ENCODE measurements around the gene UBALD2.
"Not testable (repeated sequence)": the region's sequence is repeated elsewhere in the genome, so short reads cannot be mapped to it uniquely, and the experiment has no call there.

The UBALD2 gene

DNA sequence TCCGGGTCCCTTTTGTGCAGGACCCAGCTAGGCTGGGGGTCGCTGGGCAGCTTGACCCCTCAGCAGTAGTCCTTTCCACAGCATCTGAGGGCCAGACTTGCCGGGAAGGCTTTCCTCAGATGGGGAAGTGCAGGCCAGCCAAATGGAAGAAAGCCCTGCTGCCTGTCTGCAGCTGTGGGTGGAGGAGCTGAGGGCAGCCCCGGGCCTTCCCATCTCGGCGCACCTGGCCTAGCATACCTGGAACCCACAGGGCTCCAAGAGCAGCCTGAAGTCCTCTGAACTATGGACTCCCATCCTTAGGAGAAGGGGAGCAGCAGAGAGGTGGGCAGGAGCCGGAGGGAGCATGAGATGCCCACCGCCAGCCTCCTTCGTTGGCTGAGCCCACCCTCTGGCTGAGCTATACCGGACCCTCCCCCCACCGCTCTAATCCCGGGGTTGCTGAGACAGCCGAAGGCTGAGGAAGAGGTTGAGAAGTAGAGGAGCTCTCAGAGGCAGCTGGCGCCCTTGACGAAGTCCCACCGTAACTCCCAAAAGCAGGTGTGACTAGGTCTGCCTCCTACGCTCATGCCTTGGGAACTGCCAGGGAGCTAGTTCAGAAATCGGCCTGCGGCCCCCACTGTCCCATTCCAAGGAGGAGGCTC is 13.2 kb downstream of the UBALD2 start:
- no peak for DNase-seq

DNA sequence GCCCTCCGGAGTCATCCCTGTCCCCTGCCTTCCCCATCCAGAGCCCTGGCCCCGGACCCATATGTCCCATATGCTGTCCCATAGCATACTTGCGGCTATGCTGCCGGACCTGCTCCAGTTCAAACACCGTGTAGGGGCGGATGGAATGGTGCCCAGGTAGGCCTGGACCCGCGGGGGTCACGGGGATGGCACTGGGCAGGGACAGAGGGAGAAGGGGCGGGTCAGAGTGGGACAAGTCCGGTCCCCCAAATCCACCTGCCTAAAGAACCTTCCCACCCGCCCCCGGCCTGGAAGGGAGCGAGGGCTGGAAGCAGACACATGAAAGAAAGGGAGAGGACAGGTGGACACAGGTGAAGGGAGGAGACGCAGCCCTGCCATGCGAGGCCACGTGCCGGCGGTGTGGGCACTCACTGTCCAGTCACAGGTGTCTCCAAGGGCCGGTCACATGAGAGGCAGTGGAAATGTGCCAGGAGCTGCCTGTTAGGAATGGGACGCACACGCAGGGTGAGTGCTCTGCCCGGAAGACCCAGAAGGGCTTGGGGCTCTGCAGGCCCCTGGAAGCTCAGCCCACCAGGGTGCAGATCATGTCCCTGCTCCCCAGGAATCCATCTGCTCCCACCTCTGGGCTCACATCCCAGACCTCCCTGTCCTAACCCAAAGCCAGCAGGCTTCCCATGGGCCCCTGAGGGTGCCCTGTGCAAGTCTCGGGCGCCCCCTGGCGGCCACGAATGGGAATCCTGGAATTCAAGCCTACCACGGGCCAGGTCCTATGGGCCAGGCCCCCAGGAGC is 14.0 kb downstream of the UBALD2 start:
- peak; percentile 77 for DNase-seq

DNA sequence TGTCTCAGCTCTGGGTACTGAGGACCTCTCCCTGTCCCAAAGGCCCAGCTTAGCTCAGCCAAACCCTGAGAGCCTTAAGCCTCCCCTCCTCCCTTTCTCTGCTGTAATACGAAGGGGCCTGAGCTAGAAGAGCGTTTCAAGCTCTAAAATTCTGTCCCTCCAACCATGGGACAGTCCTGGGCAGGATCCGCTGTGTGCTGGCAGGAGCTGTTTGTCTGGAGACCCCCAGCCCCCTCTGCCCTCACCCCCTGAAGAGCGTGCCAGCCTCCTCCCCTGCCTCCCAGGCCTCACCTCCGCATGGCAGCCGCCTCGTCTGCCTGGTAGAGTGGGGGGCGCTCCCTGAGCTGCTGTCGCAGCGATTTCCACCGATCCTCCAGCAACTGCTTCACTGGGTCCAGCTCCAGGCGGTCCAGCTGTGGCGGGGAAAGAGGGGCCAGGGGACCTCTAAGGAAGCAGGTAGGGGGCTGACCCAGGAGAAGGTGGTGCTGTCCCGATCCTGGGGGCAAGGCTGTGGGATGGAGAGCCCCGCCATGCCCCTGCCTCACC is 14.7 kb downstream of the UBALD2 start:
- DNase-seq, result no peak

DNA sequence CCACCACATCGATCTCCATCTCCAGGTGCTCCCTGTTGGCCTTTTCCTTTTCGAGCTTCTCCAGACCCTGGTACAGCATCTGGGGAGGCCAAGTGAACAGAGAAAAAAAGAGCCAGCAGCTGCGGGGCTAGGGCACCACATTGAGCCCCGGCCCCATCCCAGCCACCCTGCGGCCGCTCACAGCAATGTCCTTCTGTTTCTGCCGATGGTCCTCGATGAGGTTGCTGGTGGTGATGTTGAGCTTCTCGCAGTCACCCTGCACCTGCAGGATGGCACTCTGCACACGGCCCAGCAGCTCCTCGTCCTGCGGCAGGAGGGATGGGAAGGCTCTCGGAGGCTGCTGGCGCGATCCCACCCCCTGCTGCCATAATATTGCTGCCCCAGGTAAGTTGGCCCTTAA is 15.5 kb downstream of the UBALD2 start:
- DNase-seq, result no peak

DNA sequence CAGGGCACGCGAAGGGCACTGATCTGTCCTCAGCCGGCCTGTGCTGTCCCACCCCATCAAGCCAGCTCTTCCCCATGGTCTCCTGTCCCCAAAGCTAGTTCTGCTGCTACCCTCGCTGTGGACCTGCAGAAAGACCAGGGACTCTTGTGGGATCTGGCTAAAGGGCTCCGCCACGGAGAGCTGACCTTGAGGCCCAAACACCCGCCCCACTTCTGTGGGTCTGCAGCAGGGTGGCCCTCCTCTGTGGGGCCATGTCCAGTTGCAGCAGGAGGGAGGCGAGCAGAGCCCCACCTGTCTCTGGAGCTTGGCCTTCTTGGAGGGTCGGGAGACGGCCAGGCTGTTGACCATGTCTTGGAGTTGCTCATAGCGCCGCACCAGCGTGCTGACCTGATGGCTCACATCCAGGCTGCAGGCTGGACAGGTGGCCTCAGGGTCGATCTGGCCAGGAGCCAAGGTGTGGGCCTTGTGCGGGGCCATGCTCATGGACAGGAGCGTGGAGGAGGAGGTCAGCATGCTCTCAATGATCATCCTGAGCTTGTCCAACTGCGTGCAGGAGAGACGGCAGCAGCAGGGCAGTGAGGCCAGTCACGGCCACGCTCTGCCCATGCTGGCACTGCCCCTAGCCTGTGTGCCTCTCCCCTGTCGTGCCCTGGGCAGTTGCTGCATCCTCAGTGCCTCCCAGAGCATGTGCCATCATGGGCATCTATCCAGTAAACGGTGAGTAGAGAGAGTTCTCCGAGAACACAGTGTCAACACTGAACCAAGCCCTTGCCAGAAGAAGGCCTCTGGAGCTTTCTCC is 16.6 kb downstream of the UBALD2 start:
- no peak for DNase-seq

DNA sequence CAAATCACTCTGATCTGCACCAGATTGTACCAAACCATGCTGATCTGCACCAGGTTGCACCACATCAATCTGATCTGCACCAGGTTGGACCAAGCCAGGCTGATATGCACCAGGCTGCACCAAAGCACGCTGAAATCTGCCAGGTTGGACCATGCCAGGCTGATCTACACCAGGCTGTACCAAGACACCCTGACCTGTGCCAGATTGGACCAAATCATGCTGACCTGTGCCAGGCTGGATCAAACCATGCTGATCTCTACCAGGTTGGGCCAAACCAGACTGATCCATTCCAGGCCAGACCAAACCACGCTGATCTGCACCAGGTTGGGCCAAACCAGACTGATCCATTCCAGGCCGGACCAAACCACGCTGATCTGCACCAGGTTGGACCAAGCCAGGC is 27.4 kb downstream of the UBALD2 start:
- DNase-seq, result no peak

DNA sequence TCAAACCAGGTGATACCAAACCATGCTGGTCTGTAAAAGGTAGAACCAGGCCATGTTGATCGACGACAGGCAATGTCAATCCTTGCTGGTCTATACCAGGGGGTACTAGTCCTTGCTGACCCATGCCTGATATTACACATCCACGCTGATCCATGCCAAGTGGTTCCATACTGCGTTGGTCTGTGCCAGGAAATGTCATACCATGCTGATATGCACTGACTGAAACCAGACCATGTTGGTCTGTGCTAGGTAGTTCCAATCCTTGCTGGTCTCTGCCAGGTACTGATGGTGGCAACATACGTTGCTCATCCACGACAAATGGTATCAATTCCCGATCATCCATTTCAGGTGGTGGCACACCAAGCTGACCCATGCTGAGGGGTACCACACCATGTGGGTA is 28.0 kb downstream of the UBALD2 start:
- no peak for DNase-seq

DNA sequence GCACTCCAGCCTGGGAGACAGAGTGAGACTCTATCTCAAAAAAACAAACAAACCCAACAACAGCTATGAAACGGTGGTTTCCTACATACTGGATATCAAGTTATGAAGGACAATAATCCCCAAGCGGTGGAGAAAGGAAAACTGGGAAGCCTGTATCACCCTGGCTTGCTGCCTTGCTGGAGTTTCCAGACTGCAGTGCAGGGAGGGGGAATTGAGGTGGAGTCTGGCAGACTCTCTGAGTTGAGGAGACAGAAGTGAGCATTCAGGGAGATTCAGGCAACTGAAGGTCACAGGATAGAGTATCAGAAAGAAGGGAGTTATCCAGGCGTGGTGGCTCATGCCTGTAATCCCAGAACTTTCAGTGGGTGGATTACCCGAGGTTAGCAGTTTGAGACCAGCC is 31.0 kb downstream of the UBALD2 start:
- DNase-seq, result no peak

DNA sequence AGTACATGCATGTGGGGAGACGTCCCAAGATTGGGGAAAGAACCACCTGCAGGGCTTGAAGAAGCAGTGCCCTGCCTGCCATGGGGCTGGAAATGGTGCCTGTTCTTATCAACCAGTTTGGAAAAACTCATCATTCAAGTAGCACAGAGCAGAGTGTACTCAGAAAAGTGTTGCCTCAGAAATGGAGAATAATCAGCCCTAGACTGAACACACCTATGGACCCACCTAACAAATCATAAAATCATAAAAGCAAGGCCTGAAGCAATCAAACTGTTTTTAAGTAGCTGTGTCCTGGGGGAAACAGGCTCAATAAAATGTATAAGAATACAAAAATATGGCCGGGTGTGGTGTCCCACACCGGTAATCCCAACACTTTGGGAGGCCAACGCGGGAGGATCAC is 31.7 kb downstream of the UBALD2 start:
- DNase-seq, result no peak

DNA sequence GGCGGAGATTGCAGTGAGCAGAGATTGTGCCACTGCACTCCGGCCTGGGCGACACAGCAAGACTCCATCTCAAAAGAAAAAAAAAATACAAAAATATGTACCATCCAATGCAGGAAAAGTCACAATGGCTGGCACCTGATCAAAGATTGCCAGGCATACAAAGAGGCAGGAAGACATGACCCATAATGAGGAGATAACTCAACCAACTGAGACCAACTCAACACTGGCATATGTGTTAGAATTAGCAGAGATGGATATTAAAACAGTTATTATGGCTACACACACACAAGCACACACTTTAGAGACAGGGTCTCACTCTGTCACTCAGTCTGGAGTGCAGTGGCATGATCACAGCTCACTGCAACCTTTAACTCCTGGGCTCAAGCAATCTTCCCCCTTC is 32.3 kb downstream of the UBALD2 start:
- DNase-seq, result no peak

DNA sequence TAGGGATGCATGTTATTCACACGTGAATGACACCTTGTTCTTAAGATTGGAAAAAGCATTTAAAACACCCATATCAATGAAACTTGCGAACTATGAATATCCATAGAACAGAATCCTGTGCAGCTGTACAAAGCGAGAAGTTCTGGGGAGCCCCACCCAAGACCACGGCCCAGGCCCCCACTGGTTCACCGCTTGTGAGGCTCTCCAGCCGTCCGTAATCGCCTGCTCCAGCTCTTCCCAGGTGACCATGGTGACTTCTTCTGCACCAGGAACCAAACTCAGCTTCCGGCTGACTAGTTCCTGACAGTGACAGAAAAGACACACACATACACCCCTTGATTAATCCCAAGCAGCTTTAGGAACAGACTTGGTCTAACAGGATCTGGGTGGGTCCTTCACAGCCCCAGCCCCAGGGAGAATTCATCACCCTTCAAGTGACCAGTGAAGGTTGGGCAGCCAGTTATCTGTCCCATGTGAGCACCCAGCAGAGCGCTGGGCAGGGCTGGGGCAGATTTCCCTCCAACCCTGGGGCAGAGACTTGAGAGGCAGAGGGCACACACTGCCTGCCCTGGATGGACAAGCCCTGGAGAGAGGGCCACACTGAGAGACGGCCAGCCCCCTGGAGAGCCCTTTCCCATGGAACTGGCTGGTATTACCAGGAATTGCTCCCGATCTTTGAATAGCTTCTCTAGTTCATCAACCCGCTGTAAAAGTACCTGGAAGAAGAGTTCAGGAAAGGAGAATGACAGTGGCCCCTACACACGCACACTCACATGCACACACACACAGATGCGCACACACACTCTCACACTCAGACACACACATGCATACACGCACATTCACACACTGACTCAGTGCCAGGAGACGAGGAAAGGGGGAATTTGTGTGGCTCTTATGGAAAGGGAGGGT is 39.3 kb downstream of the UBALD2 start:
- no peak for DNase-seq

DNA sequence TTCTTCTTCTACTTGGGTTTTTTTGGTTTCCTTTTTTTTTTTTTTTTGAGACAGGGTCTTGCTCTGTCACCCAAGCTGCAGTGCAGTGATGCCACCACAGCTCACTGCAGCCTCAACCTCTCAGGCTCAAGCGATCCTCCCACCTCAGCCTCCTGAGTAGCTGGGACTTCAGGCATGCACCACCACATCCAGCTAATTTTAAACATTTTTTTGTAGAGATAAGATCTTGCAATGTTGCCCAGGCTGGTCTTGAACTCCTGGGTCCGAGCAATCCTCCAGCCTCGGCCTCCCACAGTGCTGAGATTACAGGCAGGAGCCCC is 39.9 kb downstream of the UBALD2 start:
- DNase-seq, result not testable (repeated sequence)

DNA sequence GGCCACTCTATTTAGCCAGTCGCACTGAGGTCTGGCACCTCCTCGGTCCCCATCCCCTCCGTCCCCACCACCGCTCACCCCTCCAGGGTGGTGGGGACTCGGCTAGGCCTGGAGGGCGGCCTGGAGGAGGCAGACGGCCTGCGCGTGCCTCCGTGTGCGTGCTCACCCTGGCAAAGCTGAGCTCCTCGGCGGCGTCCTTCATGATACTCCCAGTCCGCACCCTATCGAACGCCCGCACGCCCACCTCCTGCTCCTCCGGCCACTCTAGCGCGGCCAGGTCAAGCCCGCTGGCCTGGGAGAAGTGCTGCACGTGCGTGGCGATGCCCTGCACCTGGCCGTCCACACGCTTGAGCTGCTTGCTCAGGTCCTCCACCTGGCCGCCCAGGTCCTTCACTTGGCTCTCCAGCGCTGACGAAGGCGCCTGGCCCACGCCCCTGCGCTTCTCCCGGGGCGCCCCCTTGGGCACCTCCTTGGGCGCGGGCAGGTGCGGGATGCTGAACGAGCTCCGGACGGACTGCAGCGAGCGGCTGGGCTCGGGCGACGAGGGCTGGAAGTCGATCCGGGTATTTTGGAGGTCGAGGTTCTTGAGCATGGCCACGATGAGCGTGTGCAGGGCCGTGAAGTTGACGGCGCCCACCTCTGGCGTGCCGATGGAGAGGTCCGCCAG is 42.3 kb downstream of the UBALD2 start:
- DNase-seq, result no peak

DNA sequence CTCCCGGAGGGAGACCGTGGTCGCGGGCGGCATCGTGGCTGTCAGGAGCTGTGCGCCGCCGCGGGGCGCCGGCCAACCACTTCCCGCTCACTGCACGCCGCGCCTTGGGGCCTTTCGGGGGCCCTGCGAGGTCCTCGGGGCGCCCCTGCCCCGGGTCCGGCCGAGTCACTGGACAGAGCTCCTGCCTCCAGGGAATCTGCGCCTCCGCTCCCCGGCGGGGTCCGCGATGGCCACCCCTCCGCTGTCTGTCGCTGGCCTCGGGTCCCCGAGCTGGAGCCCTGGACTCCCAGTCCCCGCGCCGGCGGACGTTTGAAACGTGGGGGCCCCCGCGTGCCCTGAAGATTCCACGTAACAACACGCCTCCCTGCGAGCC is 42.8 kb downstream of the UBALD2 start, which contains the start of gene QRICH2:
Gene QRICH2 (minus strand): TSS at position 311 of the 373 bp plus-strand sequence. CDS start 278 bp downstream, at position 33.
- no peak for DNase-seq

DNA sequence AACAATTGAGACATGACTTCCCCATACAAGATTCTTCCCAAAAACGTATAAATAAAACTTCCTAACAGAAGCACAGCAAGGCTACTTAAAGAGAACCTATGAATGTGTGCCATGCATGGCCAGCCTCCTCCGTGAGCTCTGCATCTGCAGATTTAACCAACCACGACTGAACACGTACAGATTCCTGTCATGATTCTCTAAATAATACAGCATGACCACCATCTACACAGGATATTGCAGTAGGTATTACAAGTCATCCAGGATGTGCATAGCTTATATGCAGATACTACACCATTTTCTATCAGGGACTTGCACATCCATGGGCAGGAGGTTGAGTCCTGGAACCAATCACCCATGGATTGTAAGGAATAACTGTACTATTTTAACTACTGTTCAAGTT is 44.3 kb downstream of the UBALD2 start:
- DNase-seq, result no peak

DNA sequence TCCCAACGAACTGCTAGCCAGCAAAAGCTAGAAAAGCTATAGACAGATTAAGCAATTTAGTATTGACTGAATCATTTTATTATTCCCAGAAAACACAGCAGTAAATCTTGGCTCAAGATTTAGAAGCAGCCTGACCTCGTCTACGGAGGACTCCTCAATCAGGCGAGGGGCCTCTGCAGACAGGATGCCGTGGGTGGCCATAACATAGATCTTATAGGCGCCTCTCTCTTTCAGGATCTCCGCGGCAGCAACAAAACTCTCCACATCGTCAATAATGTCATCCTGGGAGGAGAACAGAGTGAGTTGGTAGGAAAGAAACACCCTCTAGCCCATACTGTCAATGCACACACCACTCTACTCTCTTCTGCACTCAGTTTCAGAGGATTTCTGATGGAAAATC is 47.6 kb downstream of the UBALD2 start:
- DNase-seq, result no peak

DNA sequence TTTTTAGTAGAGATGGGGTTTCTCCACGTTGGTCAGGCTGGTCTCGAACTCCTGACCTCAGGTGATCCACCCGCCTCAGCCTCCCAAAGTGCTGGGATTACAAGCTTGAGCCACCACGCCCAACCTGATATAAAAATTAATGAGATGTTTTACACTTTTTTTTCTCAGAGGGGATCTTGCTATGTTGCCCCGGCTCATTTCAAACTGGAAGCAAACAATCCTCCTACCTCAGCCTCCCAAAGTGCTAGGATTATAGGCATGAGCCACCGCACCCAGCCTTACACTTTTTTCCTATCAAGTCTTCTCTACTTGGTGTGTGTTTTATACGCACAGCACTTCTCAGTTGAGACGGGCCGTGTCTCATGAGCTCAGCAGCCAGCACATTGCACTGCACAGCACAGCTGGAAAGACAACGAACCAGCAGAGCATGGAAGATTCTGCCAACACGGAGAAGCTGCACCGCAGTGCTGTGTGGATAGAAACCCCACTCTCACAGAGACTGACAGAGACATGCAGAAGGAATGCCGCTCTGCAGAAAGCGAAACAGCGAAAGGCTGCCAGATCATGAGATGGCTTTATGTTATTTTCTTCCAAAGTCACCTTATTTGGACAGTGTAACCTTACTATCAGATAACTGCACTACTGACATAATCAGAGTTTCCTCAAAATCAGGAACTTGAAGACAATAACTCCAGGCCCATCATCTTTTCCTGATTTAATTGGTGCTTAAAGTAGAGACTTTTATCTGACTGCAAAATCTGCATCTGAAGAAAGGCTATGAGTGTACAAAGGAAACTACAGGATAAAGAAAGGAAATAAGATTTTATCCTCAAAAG is 49.5 kb downstream of the UBALD2 start:
- no peak for DNase-seq

DNA sequence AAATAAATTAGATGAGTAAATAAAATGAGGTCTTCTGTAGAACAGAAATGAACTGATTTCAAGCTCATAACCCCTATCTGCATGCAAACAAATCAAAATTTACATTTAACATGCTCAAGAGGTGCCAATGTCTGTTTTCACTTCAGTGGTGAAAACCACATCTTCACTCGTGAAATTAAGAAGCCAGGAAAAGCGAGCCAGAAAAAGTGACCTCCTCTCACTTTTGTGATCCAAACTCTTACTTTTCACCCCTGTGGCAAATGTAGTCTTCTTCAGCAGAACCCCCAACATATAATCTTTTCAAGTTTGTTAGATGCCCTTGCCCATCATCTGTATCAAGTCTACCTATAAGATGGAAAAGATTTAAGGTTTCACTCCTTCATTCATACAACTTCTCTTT is 52.4 kb downstream of the UBALD2 start:
- no peak for DNase-seq

DNA sequence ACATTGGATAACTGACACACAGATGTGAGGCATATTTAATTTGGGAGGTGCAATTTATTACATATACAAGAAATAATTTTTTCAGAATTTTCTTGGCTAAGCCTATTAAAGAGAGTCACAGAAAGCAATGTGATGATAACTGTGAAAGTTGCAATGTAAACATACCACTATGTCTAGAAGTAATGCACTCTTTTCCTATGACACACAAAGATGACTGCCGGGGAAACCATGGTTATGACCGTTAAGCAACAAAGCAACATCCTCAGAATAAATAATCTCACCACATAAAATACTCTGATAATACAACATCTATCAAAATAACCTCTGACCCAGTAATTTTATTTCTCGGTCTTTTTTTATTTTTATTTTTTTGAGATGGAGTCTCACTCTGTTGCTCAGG is 53.4 kb downstream of the UBALD2 start:
- no peak for DNase-seq

Measured in NCI-H1694 treated with DMSO at 0.1 percent for 48 hours (cell line).